Measurements from ENCODE around the gene KRT75. TPM values are rescaled to one million over a fixed set of nuclear protein-coding genes. Genes with fewer than 3 reads are reported as not detected.

The KRT75 gene
- total RNA-seq = not detected

DNA sequence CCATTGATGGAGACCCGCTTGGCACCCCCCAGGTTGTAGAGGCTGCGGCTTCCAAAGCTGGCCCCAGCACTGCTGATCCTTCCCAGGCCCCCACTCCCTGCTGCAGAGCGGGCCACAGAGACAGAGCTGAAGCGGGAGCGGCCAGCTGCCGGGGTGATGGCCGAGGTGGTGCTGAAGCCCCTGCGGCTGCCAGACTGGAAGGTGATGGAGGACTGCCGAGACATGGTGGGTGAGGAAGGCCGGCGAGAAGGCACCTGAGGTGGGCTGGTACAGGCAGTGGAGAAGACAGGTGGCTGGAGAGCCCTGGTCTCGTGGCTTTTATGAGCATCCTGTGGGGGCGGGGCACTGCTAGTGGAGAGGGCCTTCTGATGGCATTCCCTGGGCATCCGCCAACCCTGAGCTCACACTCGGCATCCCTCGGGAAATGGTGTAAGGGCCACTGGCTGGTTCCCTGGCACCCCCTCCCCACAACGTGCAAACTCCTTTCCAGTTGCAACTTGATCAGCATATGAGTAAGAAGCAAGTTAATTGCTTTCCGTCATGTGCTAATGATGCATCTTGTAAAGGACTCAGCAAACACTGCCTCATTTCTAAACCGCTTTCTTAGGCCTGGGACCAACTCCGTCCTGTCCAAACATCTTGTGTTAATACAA, at the start of gene KRT75:
Gene KRT75 (minus strand): TSS at position 291 of the 653 bp plus-strand sequence. CDS start 67 bp downstream, at position 224.

DNA sequence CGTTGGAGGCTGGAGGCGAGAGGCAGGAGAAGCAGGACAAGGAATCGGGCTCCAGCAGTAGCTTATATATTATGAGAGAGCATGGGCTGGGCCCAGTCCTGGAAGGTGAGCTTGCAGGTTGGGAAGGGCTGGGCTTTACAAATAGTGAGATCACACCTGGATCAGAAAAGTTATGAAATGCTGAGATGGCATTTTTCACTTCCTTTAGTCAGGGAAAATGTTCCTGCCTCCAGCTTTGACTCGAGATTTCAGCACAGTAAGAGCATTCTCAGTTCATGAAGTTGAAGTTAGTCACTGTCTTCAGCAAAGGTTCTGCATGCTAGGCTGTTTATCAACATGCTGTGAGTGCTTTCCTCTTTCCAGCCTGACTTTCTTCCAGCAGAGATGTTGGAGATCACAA, 39.6 kb upstream of the KRT75 start, which contains the start of gene KRT6C:
Gene KRT6C (minus strand): TSS at position 38 of the 400 bp plus-strand sequence. CDS start 68 bp downstream, outside the sequence.

DNA sequence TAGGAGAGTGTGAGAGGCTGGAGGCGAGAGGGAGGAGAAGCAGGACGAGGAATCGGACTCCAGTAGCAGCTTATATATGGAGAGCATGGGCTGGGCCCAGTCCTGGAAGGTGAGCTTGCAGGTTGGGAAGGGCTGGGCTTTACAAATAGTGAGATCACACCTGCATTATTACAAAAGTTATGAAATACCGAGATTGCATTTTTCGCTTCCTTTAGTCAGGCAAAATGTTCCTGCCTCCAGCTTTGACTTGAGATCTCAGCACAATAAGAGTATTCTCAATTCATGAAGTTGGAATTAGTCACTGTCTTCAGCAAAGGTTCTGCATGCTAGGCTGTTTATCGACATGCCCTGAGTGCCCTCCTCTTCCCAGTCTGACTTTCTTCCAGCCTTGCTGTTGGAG, 17.9 kb upstream of the KRT75 start, which contains the start of gene KRT6B:
Gene KRT6B (minus strand): TSS at position 46 of the 400 bp plus-strand sequence. CDS start 68 bp downstream, outside the sequence.

DNA sequence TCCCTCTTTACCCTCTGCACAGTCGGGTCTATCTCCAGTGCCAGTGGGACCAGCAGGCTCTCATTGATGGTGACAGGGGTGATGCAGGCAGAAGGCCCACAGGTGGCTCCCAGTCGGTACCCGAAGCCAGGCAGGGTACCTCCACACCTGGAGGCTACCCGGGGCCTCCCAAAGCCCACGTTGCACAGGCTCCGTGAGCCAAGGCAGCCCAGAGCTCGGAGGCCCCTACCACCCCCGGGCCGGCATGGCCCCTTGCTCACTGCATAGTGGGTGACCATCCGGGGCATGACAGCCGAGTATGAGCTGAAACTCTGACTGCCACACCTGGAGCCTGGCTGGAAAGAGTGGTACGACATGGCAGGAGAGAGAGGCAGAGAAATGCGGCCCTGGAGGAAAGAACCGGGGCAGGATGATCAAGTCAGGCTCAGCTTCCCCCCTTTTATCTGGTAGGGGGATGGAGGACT, 28.2 kb downstream of the KRT75 start, which contains the start of gene KRT82:
Gene KRT82 (minus strand): TSS at position 414 of the 464 bp plus-strand sequence. CDS start 58 bp downstream, at position 356.

DNA sequence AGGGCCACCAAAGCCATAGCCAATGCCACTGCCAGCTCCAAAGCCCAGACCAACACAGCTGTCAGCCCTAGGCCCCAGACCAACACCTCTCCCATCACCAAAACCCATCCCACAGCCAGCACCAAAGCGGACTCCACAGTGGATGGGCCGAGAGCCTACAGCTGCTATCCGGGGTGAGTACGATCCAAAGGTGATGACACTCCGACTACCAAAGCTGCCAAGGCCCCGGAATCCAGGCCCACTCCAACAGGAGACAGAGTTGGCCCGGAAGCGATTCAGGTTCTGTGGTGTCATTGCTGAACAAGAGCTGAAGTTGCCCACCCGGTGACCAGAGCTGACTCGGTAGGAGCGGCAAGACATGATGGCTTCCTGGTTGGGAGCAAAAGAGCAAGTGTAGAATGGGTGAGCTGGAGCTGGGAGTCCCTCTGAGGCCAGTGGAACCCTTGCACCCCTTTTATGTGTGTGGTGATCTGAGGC, 48.9 kb downstream of the KRT75 start, which contains the start of gene KRT84:
Gene KRT84 (minus strand): TSS at position 427 of the 477 bp plus-strand sequence. CDS start 67 bp downstream, at position 360.

Other genes with a start within 250 kb of the KRT75 start
- gene KRT80, start 242.4 kb downstream of the KRT75 start, total RNA-seq = not detected
- not detected for gene KRT7, start 201.1 kb downstream of the KRT75 start, total RNA-seq
- gene KRT86, start 159.7 kb downstream of the KRT75 start, total RNA-seq = 0.46 TPM
- 0.23 TPM for gene KRT81, start 142.8 kb downstream of the KRT75 start, total RNA-seq
- gene KRT83, start 113.0 kb downstream of the KRT75 start, total RNA-seq = not detected
- gene KRT85, start 66.9 kb downstream of the KRT75 start, total RNA-seq = not detected
- gene KRT84, start 48.7 kb downstream of the KRT75 start, total RNA-seq = not detected
- gene KRT82, start 28.0 kb downstream of the KRT75 start, total RNA-seq = not detected
- not detected for gene KRT6B, start 17.8 kb upstream of the KRT75 start, total RNA-seq
- gene KRT6C, start 39.4 kb upstream of the KRT75 start, total RNA-seq = not detected
- not detected for gene KRT6A, start 58.9 kb upstream of the KRT75 start, total RNA-seq
- 0.46 TPM for gene KRT5, start 86.0 kb upstream of the KRT75 start, total RNA-seq
- not detected for gene KRT71, start 118.8 kb upstream of the KRT75 start, total RNA-seq
- not detected for gene KRT74, start 139.5 kb upstream of the KRT75 start, total RNA-seq
- 0.23 TPM for gene KRT72, start 167.1 kb upstream of the KRT75 start, total RNA-seq
- gene KRT73, start 184.2 kb upstream of the KRT75 start, total RNA-seq = not detected
- gene KRT2, start 217.8 kb upstream of the KRT75 start, total RNA-seq = not detected
- gene KRT1, start 246.0 kb upstream of the KRT75 start, total RNA-seq = 0.46 TPM

Measured in diencephalon (tissue), 1 donor.